ENCODE measurements around the gene JPT2. TPM values are rescaled to one million over a fixed set of nuclear protein-coding genes. Genes with fewer than 3 reads are reported as not detected.

JPT2 gene
- total and polyA plus RNA-seq, 11 donors = 11.0 to 76.1 (median 34.1) TPM

GRCh38 chr16:1678500-1679098 is 520 bp downstream of the JPT2 start:
- Histone ChIP-seq H3K4me3 (peak overlapping the region; percentile 61 to 98 (median 77)), H3K36me3 (peaks cover 0 to 33% (median 27%) of the 10 kb centered on the region in 9 donors), H3K27ac (peak overlapping the region in 10 of 12 donors; percentile 52 to 81 (median 73)), H3K4me1 (peaks cover 0 to 16% (median 9%) of the 10 kb centered on the region in 12 donors), H3K9me3 (no peaks in the 10 kb centered on the region), H3K27me3 (no peaks in the 10 kb centered on the region)
- ATAC-seq = peak in 3 of 4 donors; percentile 24 to 39 (median 26)
- intact Hi-C loops (cut with DNase I) = loop anchor here in 2 of 10 donors (2.0 to 10.0 kb wide), 2 partner anchors 26 to 184 kb away; partner anchors contain the start of gene TELO2 (in 1 of the 2)
- peak; percentile 35 to 72 (median 51) for DNase-seq
- 1 to 5% (median 2%) methylated on average over 8 to 45 of the region's 45 CpGs for WGBS, 4 donors
- TF ChIP-seq POLR2A (IDR thresholded peaks at IDR 0.05) = no peak
- TF ChIP-seq, protein P1, sequence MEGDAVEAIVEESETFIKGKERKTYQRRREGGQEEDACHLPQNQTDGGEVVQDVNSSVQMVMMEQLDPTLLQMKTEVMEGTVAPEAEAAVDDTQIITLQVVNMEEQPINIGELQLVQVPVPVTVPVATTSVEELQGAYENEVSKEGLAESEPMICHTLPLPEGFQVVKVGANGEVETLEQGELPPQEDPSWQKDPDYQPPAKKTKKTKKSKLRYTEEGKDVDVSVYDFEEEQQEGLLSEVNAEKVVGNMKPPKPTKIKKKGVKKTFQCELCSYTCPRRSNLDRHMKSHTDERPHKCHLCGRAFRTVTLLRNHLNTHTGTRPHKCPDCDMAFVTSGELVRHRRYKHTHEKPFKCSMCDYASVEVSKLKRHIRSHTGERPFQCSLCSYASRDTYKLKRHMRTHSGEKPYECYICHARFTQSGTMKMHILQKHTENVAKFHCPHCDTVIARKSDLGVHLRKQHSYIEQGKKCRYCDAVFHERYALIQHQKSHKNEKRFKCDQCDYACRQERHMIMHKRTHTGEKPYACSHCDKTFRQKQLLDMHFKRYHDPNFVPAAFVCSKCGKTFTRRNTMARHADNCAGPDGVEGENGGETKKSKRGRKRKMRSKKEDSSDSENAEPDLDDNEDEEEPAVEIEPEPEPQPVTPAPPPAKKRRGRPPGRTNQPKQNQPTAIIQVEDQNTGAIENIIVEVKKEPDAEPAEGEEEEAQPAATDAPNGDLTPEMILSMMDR (IDR thresholded peaks at IDR 0.05) = no peak

DNA sequence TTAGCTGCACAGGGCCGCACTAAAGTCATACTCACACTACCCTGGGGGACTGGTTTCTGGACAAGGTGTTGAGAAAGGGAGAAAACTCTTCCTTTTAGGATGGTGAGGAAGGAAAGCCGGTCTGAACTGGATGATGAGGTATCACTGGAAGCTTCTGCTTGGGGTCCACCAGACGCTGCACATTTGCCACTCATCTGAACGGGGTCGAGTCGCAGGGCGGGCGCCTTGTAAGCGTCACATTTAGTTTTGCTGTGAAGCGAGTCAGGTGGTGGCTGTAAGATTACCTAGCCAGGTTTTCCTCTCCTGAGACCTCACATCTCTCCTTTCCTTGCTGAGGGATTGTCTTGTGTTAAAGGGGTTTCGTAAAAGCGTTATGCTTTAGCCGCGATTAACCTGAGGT is 2.3 kb downstream of the JPT2 start:
- Histone ChIP-seq H3K27me3 (no peaks in the 10 kb centered on the region), H3K4me1 (peaks cover 0 to 16% (median 9%) of the 10 kb centered on the region in 12 donors), H3K36me3 (peaks cover 0 to 31% (median 22%) of the 10 kb centered on the region in 9 donors), H3K27ac (no peak overlapping the region), H3K4me3 (no peak overlapping the region), H3K9me3 (no peaks in the 10 kb centered on the region)
- DNase-seq (no peak), ATAC-seq (no peak)
- intact Hi-C loops (cut with DNase I) = no loop called here
- 95 to 98% (median 95%) methylated on average over 14 of the region's 14 CpGs for WGBS, 4 donors
- no peak for TF ChIP-seq POLR2A (IDR thresholded peaks at IDR 0.05)
- TF ChIP-seq, protein P1 (IDR thresholded peaks at IDR 0.05) = no peak

GRCh38 chr16:1681032-1681431 is 3.0 kb downstream of the JPT2 start:
- no peaks in the 10 kb centered on the region for H3K27me3 ChIP-seq
- H3K36me3 ChIP-seq = peaks cover 0 to 31% (median 22%) of the 10 kb centered on the region in 9 donors
- ATAC-seq = no peak
- peaks cover 0 to 16% (median 9%) of the 10 kb centered on the region in 12 donors for H3K4me1 ChIP-seq
- H3K9me3 ChIP-seq = no peaks in the 10 kb centered on the region
- H3K4me3 ChIP-seq = no peak overlapping the region
- intact Hi-C loops (cut with DNase I) = no loop called here
- DNase-seq = no peak
- TF ChIP-seq, protein P1 (IDR thresholded peaks at IDR 0.05) = no peak
- TF ChIP-seq POLR2A (IDR thresholded peaks at IDR 0.05) = no peak
- no peak overlapping the region for H3K27ac ChIP-seq
- WGBS, 4 donors = 94 to 95% (median 94%) methylated on average over 9 to 10 of the region's 10 CpGs

DNA sequence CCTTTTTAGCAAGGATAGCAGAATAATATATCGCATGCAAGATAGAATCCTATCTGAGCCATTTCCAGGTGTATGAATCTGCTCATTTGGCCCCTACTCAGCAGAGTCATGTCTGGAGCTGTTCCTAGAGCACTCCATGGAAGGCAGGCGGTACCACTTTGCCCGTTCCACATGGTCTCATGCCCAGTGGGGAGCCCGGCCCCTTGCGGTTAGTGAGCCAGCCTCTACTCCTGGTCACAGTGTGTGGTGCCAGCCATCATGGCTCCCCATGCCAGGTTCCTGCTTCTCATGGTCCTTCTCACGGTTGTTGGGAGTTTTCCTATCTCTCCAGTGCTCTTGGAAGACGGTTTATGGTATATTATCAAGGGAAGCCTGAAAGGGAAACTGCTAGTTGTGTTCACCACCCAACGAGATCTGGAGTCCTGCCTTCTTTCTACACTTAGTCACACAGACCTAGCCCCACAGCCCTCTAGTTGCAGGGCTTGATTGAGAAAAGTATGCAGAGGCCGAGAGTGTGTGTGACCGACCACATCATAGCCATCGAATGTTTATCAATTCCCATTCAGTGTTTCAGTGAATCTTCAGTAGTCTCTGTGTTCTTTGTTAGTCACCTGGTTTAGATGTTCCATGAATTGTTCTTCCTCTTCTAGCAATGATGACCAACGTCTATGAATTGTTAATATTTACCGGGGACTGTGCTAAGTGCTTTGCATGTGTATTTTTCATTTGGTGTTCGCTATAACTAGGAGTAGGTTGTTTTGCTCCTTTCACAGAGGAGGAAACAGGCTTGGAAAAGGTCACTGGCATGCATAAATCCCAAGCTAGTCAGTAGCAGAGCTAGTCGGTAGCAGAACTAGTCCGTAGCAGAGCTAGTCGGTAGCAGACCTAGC is 9.6 kb downstream of the JPT2 start:
- H3K9me3 ChIP-seq = no peaks in the 10 kb centered on the region
- H3K27me3 ChIP-seq = no peaks in the 10 kb centered on the region
- DNase-seq (no peak), ATAC-seq (peak in 1 of 4 donors; percentile 43)
- TF ChIP-seq, protein P1 (IDR thresholded peaks at IDR 0.05) = no peak
- TF ChIP-seq POLR2A (IDR thresholded peaks at IDR 0.05) = no peak
- H3K4me3 ChIP-seq = no peak overlapping the region
- no peak overlapping the region for H3K27ac ChIP-seq
- 87 to 89% (median 88%) methylated on average over 17 of the region's 17 CpGs for WGBS, 4 donors
- H3K36me3 ChIP-seq = peaks cover 0 to 86% (median 66%) of the 10 kb centered on the region in 9 donors
- H3K4me1 ChIP-seq = peaks cover 0 to 31% (median 0%) of the 10 kb centered on the region in 12 donors
- intact Hi-C loops (cut with DNase I) = no loop called here

Measured in heart left ventricle (tissue), 16 donors.